ENCODE measurements around the gene EDIL3. TPM values are rescaled to one million over a fixed set of nuclear protein-coding genes. Genes with fewer than 3 reads are reported as not detected.

EDIL3 gene
- total and polyA plus RNA-seq, 2 of the 8 experiments (the other 6 are each of a cell fraction or from before 2014, with no cell fraction given): 14.7 to 47.2 TPM

DNA sequence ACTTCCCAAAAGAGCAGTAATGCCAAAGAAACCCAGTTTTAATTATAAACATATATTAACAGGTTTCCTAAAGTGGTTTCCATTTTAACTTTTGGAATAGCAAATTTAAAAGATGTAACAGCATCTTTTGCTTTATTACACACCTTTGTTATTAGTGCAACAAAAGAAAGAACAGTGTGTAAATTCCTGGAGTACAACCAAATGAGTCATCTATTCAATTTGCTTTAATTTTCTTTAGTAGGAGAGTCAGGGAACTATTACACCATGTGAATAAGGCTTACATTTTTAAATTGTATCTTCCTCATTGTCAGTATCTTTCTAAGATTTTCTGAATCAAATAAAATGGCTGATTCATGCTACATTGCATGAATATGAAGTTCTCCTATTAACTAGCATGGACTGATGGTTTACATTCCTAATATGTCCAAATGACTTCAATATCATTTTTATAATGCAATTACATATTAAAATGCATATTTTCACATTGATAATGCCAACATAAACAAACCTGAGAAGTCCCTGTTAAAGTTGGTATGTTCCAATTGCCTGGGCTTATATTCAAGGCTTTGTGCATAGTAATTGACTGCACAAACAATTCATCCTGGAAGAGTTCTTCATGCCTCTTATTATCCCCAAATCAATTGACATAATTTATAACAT is 22.5 kb downstream of the EDIL3 start (continued):
- TF ChIP-seq CEBPB (IDR thresholded peaks at IDR 0.05; ENCODE audit: low read depth, low read length) (no peak), YY1 (IDR thresholded peaks at IDR 0.05; ENCODE audit: low read depth, low read length) (no peak), SUZ12 (IDR thresholded peaks at IDR 0.05; ENCODE audit: low read length) (no peak), RXRA (IDR thresholded peaks at IDR 0.05; ENCODE audit: insufficient read depth, low read depth, low read length) (no peak), SRF (IDR thresholded peaks at IDR 0.05; ENCODE audit: low read depth, low read length) (no peak), FOSL1 (IDR thresholded peaks at IDR 0.05; ENCODE audit: insufficient read depth, low read depth, low read length) (no peak), RBBP5 (IDR thresholded peaks at IDR 0.05; ENCODE audit: borderline replicate concordance, low read depth, low read length) (no peak), SP2 (IDR thresholded peaks at IDR 0.05; ENCODE audit: low read length) (no peak), CREB1 (IDR thresholded peaks at IDR 0.05) (no peak)
- TF ChIP-seq, protein P1, sequence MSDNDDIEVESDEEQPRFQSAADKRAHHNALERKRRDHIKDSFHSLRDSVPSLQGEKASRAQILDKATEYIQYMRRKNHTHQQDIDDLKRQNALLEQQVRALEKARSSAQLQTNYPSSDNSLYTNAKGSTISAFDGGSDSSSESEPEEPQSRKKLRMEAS (IDR thresholded peaks at IDR 0.05): no peak

Data from H1 (cell line).